SH-SY5Y (cell line): ENCODE data around the gene RNFT2.

Experiments
- GATA2 ChIP-seq: IDR thresholded peaks from 2 replicates; pipeline ENCODE4 v1.6.1; 2011; ENCODE audit warnings: mild to moderate bottlenecking, low read depth, low read length
- GATA3 ChIP-seq: IDR thresholded peaks from 2 replicates; pipeline ENCODE4 v1.6.1; 2011; ENCODE audit warnings: low read depth, mild to moderate bottlenecking, low read length, moderate library complexity

Gene RNFT2

DNA sequence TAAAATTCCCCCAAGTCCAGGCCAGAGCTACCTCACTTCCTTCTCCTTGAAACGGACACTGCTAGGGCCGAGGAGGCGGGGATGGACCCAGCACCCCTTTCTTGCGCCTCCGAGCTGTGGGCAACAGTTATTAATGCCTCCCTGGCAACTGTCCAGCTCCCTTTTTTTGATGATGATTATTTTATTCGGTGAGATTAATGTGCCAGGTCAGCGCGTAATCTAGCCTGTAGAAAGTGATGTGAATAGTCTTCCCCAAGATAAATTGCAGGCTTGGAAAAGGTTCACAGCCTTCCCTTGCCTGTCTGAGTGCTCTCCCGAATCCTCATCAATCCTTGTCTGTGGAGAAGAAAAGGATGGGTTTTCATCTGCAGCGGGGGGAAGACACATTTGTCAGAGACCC lies 54.3 kb downstream of the RNFT2 start:
- no peak for TF ChIP-seq GATA3
- no peak for TF ChIP-seq GATA2

DNA sequence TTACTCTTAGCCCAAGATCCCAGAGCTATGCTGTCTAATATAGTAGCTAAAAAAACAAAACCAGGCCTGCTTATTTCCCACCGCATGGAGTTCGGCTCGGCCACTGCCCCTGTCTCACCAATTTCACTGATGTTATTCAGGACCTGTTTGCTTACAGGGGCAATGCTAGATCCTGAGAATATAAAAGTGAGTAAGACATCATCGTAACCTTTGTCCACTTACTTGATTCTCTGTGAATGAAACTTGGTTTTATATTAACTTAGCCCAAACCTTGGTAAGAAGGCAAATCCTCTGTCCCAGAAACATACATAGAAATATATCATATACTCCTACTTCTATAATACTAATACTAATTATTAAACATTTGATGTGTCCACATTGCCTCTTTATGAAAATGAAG lies 56.6 kb downstream of the RNFT2 start:
- TF ChIP-seq GATA2 (no peak), GATA3 (no peak)

DNA sequence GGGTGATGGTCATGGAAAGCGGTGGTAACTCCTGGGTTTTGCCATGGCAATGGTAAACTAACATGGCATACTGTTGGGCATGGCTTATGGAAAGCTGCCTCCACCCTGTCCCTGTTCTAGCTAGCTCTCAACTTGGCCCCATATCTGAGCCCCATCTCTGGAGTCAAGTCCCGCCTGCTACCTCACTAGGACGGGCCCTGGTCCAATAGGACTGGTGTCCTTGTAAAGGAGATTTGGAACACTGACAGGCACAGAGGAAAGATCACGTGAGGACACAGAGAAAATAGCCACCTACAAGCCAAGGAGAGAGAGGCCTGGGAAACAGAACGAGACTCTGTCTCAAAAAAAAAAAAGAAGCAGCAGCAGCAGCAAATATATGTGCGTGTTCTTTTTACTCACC lies 59.8 kb downstream of the RNFT2 start:
- TF ChIP-seq GATA2 (no peak), GATA3 (no peak)

GRCh38 chr12:116798719-116799118 lies 60.6 kb downstream of the RNFT2 start:
- TF ChIP-seq GATA3 (no peak), GATA2 (no peak)

DNA sequence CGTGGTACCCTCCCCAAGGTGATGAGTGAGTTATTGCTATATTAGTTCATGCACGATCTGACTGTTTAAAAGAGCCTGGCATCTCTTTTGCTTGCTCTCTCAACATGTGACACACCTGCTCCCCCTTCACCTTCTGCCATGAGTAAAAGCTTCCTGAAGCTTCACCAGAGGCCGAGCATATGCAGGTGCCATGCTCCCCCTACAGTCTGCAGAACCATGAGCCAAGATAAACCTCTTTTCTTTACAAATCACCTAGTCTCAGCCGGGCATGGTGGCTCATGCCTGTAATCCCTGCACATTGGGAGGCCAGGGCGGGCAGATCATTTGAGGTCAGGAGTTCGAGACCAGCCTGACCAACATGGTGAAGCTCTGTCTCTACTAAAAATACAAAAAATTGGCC lies 61.8 kb downstream of the RNFT2 start:
- TF ChIP-seq GATA3 (no peak), GATA2 (no peak)

GRCh38 chr12:116800918-116801317 lies 62.8 kb downstream of the RNFT2 start:
- TF ChIP-seq GATA3 (no peak), GATA2 (no peak)

- TF ChIP-seq GATA2 (no peak), GATA3 (no peak)
These were observed 63.9 kb downstream of the RNFT2 start for GRCh38 chr12:116802018-116802417.

GRCh38 chr12:116803013-116803736 lies 65.1 kb downstream of the RNFT2 start:
- TF ChIP-seq GATA2 (no peak), GATA3 (no peak)

DNA sequence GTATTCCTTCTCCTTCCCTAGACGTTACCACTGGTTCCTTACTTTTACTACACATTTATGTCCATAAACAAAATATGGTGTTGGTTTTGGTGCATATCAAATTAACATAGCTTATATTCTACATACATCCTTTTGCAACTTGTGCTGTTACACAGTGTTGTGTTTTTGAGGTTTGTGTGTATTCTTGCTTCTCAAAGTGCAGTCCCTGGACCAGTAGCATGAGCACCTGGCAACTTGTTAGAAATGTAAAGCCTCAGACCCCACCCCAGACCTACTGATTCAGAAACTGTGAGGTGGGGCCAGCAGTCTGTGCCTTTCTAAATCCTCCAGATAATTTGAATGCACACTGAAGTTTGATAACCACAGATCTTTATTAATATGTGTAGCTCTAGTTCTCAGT lies 65.9 kb downstream of the RNFT2 start:
- TF ChIP-seq GATA2 = no peak
- no peak for TF ChIP-seq GATA3

GRCh38 chr12:116806845-116807440 lies 68.8 kb downstream of the RNFT2 start:
- TF ChIP-seq GATA2 (no peak), GATA3 (no peak)

DNA sequence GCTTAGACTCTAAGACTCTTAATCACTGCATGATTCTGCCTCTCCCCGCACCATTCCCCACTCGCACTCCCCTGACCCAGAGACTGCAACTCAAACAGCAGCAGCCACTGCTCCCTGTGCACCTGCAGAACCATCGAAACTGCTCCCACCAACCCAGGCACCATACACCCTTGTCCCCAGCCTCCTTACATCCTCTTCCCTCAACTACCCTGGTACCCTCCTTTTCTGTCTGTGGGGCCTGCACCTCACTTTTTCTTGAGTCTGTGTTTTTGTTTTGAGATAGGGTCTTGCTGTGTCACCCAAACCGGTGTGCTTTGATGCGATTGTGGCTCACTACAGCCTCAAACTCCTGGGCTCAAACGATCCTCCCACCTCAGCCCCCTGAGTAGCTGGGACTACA lies 69.4 kb downstream of the RNFT2 start:
- TF ChIP-seq GATA3 = no peak
- TF ChIP-seq GATA2 = no peak

GRCh38 chr12:116808113-116809105 lies 70.3 kb downstream of the RNFT2 start:
- TF ChIP-seq GATA2 = no peak
- no peak for TF ChIP-seq GATA3

DNA sequence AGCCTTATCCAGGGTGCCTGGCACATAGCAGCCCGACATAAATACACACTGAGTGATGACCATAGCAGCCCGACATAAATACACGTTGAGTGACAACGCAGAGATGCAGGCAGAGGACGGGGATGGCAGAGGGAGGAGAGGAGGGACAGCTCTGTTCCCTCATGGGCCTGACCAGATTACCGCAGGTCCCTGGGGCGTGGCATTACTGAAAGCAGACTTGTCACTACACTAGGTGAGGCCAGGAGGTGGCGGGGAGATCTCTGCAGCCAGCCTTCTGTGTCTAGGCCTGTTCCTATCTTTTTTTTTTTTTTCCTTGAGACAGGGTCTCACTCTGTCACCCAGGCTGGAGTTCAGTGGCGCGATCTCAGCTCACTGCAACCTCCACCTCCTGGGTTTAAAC lies 74.1 kb downstream of the RNFT2 start:
- TF ChIP-seq GATA3 (no peak), GATA2 (no peak)

- TF ChIP-seq GATA3 = no peak
- no peak for TF ChIP-seq GATA2
These were observed 75.3 kb downstream of the RNFT2 start for GRCh38 chr12:116813271-116814041.
